ENCODE results near the gene TRABD2A. TPM values are rescaled to one million over a fixed set of nuclear protein-coding genes. Genes with fewer than 3 reads are reported as not detected.

TRABD2A gene
- total RNA-seq, 1 donor from 2014 or later: not detected

DNA sequence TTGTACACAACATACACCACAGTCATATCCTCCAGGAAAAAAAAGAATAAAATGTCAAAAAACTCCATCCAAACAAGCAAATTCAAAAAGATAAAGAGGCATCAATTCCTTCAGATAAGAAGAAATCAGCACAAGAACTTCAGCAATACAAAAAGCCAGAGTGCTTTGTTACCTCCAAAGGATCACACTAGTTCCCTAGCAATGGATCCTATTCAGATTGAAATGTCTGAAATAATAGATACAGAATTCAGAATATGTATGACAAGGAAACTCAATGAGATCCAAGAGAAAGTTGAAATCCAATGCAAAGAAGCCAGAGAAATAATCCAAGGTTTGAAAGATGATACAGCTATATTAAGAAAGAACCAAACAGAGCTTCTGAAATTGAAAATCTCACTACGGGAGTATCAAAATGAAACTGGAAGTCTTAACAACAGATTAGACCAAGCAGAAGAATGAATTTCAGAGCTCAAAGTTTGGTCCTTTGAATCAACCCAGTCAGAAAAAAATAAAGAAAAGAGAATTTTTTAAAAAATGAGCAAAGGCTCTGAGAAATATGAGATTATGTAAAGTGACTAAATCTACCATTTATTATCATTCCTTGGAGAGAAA lies 80.6 kb downstream of the TRABD2A start:
- no peaks in the 10 kb centered on the region for H3K9me3 Mint-ChIP-seq (ENCODE audit: unreplicated experiment)
- H3K36me3 Mint-ChIP-seq (ENCODE audit: unreplicated experiment): no peaks in the 10 kb centered on the region
- no peak for DNase-seq
- no peak overlapping the region for H3K27ac Mint-ChIP-seq (ENCODE audit: unreplicated experiment)
- TF ChIP-seq, protein P1, sequence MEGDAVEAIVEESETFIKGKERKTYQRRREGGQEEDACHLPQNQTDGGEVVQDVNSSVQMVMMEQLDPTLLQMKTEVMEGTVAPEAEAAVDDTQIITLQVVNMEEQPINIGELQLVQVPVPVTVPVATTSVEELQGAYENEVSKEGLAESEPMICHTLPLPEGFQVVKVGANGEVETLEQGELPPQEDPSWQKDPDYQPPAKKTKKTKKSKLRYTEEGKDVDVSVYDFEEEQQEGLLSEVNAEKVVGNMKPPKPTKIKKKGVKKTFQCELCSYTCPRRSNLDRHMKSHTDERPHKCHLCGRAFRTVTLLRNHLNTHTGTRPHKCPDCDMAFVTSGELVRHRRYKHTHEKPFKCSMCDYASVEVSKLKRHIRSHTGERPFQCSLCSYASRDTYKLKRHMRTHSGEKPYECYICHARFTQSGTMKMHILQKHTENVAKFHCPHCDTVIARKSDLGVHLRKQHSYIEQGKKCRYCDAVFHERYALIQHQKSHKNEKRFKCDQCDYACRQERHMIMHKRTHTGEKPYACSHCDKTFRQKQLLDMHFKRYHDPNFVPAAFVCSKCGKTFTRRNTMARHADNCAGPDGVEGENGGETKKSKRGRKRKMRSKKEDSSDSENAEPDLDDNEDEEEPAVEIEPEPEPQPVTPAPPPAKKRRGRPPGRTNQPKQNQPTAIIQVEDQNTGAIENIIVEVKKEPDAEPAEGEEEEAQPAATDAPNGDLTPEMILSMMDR (IDR thresholded peaks at IDR 0.05; ENCODE audit: partially characterized antibody, unreplicated experiment): no peak
- H3K27me3 Mint-ChIP-seq (ENCODE audit: unreplicated experiment): no peaks in the 10 kb centered on the region
- no peak overlapping the region for H3K4me3 Mint-ChIP-seq (ENCODE audit: unreplicated experiment)
- no peaks in the 10 kb centered on the region for H3K4me1 Mint-ChIP-seq (ENCODE audit: low read depth, unreplicated experiment)

GRCh38 chr2:84799772-84800171 lies 81.1 kb downstream of the TRABD2A start:
- Mint-ChIP-seq H3K36me3 (ENCODE audit: unreplicated experiment) (no peaks in the 10 kb centered on the region), H3K4me1 (ENCODE audit: low read depth, unreplicated experiment) (no peaks in the 10 kb centered on the region), H3K9me3 (ENCODE audit: unreplicated experiment) (no peaks in the 10 kb centered on the region), H3K27me3 (ENCODE audit: unreplicated experiment) (no peaks in the 10 kb centered on the region), H3K4me3 (ENCODE audit: unreplicated experiment) (no peak overlapping the region), H3K27ac (ENCODE audit: unreplicated experiment) (no peak overlapping the region)
- TF ChIP-seq, protein P1 (IDR thresholded peaks at IDR 0.05; ENCODE audit: partially characterized antibody, unreplicated experiment): no peak
- DNase-seq: no peak

DNA sequence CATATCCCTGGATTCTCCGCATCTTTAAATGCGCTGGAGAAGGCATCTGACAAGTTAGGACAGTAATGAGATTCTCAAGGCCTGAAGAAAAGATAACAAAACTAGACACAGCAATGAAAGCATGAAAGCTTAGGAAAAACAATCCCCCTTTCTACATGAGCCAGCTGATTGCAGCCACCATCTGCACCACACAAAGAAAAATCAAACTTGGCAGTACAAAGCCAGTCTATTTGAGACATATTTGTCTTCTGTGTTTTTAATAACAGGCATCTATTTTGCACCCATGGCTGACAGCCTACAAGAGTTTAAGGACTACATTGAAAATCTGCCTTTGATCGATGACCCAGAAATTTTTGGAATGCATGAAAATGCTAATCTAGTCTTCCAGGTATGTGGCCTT lies 83.6 kb downstream of the TRABD2A start:
- Mint-ChIP-seq H3K27ac (ENCODE audit: unreplicated experiment) (no peak overlapping the region), H3K36me3 (ENCODE audit: unreplicated experiment) (peaks cover 4% of the 10 kb centered on the region), H3K4me3 (ENCODE audit: unreplicated experiment) (no peak overlapping the region), H3K4me1 (ENCODE audit: low read depth, unreplicated experiment) (no peaks in the 10 kb centered on the region), H3K27me3 (ENCODE audit: unreplicated experiment) (no peaks in the 10 kb centered on the region), H3K9me3 (ENCODE audit: unreplicated experiment) (no peaks in the 10 kb centered on the region)
- TF ChIP-seq, protein P1 (IDR thresholded peaks at IDR 0.05; ENCODE audit: partially characterized antibody, unreplicated experiment): no peak
- DNase-seq: no peak

DNA sequence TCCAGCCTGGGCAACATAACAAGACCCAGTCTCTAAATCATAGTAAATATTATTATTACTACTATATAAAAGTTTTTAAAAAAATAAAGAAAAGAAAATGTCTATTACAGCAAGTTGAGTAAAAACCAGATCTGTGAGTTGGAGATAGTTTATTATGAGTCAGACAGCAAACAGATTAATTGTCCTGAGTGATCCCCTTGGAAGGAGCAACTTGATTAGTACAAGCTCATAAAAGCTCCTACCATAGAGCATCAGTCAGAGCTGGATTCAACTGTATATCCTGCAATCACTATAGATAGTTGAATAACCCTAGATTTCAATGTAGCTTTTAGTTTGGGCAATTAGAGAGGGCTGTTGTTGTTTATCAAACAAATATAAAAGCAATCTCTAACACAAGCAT lies 84.1 kb downstream of the TRABD2A start:
- Mint-ChIP-seq H3K27ac (ENCODE audit: unreplicated experiment) (no peak overlapping the region), H3K4me1 (ENCODE audit: low read depth, unreplicated experiment) (no peaks in the 10 kb centered on the region), H3K9me3 (ENCODE audit: unreplicated experiment) (no peaks in the 10 kb centered on the region), H3K4me3 (ENCODE audit: unreplicated experiment) (no peak overlapping the region), H3K27me3 (ENCODE audit: unreplicated experiment) (no peaks in the 10 kb centered on the region), H3K36me3 (ENCODE audit: unreplicated experiment) (peaks cover 4% of the 10 kb centered on the region)
- TF ChIP-seq, protein P1 (IDR thresholded peaks at IDR 0.05; ENCODE audit: partially characterized antibody, unreplicated experiment): no peak
- DNase-seq: no peak

- no peaks in the 10 kb centered on the region for H3K27me3 Mint-ChIP-seq (ENCODE audit: unreplicated experiment)
These were observed 87.2 kb downstream of the TRABD2A start for GRCh38 chr2:84793641-84794040.

More at GRCh38 chr2:84793641-84794040, 87.2 kb downstream of the TRABD2A start:
- no peak for DNase-seq
- no peak overlapping the region for H3K27ac Mint-ChIP-seq (ENCODE audit: unreplicated experiment)
- H3K4me3 Mint-ChIP-seq (ENCODE audit: unreplicated experiment): no peak overlapping the region
- TF ChIP-seq, protein P1 (IDR thresholded peaks at IDR 0.05; ENCODE audit: partially characterized antibody, unreplicated experiment): no peak
- H3K36me3 Mint-ChIP-seq (ENCODE audit: unreplicated experiment): peaks cover 4% of the 10 kb centered on the region
- no peaks in the 10 kb centered on the region for H3K9me3 Mint-ChIP-seq (ENCODE audit: unreplicated experiment)
- H3K4me1 Mint-ChIP-seq (ENCODE audit: low read depth, unreplicated experiment): no peaks in the 10 kb centered on the region
